HG02623 (cell line): Measurements from ENCODE around the gene AAGAB.

Source experiments
- ATAC-seq: cut with Tn5 transposase; IDR thresholded peaks from one replicate; pipeline ENCODE4 v1.9.1; 2021; ENCODE audit warnings: moderate library complexity; ENCODE audit not compliant: unreplicated experiment

Gene AAGAB

DNA sequence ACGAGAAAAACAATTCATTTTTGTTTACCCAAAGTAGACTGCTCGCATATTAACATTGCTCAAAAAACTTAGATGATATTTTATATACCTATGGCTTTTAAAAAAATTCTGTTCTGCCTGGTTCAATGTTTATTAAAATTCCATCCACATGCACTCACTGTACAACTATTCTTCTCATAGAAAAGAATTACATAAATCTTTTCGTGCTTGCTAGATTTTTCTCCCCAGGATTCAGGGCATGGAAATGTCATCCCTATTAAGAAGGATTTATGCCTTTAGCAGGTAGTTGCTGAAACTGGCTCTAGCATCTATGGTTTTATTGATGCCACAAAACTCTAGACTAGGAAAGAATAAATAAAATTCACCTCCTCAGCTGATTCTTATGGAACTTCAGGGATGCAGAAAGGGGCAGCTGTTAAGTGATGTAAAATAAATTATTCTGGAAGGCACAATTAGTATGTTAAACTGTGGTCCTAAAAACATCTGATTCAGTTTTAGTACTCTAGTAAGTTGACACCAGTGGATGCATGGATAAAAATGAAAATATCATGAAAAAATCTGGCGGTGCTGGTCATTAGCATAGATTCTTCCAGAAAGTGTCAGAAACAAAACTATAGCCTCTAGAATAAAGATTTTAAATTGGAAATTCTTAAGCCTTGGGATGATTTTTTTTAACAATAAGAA lies 41.6 kb downstream of the AAGAB start:
- ATAC-seq = no peak

DNA sequence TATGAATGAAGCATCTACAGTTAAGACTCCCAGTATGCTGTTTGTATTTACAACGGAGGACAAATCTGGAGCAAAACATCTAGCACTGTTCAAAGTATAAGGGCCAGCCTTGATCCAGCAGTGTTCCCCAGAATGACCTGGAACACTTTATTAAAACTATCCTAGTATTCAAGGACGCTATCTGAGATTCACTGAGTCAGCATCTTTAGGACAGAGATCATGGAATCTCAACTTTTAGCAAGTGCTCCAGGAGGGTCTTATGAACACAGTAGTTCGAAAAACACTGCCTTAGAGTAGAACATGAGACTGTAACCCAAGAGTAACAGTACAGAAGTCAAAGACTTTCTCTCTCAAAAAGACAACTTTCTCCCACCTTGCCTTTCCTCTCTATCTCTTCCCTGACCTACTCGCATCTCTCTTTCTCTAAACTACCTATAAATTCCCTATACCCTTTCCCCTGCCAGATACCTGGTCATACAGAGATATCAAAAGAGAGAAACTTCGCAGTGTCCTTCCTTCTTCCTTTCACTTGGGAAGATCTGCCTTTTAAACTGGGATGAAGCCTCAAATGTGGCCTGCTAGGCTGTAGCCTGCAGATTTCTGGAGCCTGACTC lies 43.8 kb downstream of the AAGAB start:
- no peak for ATAC-seq

DNA sequence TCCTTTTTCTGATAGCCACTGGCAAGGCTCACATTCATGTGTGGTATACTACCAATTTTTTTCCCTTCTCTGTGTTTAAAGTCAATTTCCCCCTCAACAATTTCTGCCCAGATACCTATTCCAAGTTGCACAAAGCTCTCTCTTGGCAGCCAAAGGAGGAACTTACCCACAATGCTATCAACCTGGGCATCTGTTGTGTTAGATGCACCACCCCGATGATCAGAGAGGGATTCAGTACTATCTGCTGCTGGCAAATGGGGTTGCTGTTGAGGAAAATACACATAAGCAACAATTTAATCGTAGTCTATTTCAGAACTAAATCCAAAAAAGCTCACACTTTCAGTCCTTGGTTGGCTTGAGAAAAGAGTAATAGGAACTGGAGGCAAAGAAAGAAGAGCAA lies 46.1 kb downstream of the AAGAB start:
- ATAC-seq = no peak

DNA sequence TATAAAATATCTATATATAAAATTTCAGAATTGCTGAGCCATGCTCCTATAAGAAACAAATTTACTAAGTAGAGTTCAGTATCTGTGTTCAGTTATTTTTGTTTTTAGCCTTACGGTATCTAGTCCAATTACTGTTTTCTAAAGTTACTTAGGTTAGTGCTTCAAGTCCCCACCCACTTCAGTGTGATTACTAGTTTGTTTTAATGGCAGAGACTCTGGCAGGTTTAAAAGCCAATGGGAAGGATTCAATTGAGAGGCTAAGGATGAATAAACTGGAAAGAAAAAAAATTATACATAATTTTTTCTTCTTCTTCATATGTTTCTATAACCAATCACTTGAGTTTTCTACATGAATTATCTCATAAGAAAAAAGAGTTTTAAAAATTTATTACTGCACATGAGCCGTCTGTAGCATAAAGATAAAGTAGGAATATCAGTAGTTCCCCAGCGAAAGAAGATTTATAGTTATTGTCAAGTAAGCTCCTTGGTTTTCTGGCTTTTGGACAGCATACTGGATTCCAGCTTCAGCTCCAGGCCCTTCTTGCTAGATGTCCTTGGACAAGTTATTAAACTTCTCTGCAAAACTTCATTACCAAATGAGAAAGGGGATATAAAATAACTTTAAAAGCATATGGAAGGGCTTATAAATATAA lies 46.8 kb downstream of the AAGAB start:
- no peak for ATAC-seq

DNA sequence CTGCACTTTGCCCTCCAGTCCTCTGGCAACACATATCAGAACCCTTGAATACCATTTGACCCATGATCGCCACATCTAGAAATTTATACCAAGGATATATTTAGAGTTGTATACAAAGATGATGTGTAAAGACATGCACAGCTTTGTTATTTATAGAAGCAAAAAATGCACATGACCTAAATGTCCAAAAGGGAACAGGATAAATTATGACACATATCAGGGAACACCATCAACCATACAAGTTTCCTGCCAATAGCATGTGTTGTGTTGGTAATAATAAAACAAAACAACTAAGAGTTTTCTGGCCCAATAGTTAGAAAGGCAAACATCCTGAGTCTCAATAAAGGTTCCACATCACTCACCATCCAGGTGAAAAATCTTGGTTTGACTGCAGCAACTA lies 51.5 kb downstream of the AAGAB start:
- no peak for ATAC-seq

DNA sequence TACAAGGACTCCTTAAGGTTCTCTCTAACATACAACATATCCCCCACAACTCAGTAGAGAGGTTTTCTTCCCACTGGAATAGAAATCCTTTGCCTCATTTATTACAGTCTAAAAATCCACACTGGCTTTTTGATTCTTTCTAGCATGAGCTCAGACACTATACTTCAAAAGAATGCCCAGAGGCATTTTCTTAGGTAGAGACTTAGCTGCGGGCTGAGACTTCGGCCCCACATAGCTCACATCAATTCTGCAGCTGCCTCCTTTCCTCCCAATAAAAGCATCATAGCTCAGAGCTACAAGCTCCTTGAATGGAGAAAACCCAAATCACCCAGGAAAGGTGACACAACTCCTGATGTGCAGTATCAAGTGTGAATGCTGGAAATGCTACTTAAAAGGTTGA lies 52.4 kb downstream of the AAGAB start:
- no peak for ATAC-seq

DNA sequence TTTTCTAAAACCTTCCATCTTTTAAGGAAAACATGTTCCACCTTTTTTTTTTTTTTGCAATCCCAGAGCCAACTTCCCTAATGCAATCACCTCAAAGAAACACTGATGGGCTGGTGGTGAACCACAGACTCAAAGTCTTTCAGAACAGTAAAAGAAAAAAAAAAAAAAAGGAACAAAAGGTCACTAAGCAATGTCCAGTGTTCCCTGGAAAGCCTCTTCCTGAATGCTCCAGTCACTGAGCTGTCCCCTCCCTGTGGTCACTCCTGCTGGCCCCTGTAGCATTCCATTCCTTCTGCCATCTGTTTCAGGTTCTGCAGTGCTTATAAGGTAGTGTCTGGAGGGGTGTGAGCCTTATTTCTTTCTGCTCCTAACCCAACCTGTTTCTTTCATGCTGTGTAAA lies 53.3 kb downstream of the AAGAB start:
- ATAC-seq = no peak

DNA sequence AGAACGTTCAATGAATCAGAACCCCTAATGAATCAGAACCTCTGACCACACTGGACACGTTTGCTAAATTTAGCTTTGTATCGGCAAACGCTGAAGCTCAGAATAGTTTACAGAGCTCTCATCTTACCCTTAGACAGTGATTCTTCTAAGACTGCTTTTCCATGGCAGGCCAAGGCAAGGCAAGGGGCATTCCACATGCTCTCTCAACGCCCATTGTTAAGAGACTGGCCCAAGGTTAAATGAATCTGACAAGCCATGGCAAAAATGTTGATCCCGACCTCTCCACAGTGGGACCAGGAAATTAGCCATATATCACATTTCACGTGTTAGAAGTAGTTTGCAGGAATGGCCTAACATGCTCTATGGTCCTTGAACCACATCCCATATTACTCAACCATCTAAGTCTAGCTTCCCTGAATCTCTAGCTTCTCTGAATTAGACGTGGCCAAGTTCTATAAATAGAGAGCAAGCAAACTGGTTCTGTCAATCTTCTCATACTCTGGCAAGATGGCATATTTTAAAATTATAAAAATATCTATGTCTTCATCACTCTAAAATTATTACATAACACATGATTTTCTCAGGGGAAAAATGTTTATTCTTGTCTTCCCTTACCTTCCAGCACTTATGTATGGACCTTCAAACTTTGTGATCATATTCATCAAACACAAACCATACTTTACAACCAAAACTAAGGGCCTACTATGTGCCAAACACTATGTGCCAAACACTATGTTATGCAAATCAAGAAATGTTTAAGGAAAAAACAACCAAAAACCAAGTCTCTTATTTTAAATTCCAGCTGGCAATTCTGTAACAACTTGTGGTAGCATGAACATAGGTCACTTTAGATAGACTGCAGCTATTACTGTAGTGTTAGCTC lies 54.3 kb downstream of the AAGAB start:
- no peak for ATAC-seq

DNA sequence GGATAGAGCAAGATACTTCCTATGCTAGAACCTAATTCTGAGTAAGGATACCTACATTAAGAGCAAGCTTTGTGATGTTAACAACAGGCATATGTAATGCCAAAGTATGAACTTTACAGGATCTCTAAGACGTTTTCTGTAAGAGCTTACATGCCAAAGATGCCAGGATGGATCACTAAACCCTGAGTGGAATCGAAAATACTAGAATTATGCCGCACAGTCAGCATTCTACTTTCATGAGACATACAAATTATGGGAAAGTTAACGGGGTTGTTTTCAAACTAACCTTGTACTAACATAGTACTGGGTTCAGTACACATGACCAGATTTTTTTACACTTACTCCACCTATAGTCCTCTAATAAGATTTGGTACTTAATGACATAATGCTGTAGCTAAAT lies 55.1 kb downstream of the AAGAB start:
- ATAC-seq = no peak

DNA sequence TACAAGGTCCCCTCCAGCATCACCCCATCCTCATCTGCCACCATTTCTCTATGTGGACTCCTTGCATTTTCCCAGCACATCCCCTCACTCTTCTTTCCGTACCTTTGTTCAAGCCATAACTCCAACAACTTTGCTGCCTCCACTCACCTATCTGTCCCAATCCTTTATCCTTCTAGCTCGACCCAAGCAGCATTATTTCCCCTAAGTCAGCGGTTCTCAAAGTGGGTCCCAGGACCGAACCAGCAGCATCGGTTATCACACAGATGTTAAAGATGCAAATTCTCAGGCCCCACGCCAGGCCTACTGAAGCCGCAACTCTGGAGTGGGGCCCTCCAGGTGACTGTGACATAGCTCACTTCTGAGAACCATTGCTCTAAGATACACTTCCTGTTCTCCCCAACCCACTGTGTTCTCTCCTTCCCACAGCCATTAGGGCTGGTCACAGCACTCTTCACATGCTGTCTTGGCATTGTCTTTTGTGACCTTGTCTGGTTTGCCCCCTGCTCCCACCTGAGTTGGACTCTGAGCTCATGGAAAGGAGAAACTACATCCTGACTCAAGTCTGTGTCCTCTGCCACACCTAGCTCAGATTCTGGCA lies 56.2 kb downstream of the AAGAB start:
- no peak for ATAC-seq

DNA sequence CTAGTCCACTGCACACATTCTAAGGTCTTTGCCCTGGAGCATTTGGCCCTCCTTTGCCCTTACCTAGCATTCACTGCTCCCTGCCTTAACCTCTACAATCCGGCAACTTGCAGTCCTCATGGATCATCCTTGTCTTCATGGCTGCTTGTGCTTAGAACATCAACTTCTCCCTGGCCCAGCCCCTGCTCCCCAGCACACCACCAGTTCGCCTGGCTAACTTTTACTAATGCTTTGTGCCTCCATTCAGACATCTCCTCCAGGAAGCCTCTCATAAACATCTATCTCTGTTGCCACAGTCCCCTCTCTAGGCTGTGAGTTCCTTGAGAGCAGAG lies 57.1 kb downstream of the AAGAB start:
- no peak for ATAC-seq

DNA sequence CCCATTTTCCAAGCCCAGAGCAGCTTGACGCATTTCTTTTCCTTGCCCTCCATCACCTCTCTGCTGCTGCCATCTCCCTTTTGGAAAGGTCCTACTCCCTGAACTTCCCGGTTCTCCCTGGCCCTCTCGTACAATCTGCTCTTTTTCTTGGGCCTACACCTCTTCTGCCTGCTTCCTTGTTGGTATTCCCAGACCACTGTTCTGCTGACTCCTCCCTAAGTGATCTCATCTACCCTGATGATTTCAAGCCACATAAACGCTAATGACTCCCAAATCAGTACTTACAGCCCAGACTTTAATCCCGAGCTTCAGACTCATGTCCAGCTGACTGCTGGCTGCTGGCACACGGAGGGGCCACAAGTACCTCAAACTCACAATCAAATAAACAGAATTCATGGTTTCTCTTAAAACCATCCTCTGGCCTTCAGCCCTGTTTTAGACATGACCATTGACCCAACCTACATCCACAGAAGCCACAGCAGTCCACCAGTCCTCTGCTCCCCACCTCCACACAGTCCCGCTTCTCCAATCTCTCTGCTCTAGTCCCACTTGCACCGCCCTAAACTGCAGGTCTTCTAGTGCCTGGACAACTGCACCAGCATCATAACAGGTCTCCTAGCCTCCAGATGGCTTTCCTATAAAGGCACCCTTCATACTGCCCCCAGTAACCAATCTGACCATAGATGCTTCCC lies 57.6 kb downstream of the AAGAB start:
- ATAC-seq = no peak

DNA sequence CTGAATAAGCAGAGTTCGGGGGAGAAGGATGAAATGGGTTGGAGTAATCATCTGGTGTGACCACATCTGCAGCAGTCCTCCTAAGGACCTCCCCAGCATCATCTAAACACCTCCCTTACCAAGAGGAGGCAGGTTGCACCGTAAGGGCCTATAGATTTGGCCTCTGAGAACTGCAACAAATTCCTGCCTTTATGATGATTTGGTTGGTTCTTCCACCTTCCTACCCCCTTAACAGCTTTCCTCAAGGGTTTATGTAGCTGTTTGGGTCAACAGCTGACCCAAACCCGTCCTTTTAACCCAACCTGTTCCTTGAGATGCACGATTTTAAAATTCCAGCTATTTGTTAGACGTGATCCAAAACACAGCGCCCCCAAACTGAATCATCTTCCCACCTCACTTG lies 58.2 kb downstream of the AAGAB start:
- no peak for ATAC-seq

DNA sequence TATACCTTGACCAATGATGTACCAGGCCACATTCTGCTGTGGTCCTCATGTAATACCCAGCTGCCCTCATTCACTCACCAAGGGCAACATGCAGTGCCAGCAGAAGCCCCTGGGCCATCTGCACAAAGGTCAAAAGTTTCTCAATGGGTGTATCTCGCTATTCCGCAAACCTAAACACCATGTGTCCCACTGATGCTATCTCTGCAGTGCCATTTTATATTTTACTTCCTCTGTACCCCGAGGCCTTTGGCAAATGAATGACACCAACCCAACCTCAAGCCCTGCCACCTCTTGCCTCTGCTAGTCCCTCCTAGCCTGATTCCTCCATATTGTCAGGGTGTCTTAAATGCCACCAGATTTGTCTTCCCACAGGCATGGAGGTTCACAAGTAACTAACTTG lies 59.2 kb downstream of the AAGAB start:
- no peak for ATAC-seq

DNA sequence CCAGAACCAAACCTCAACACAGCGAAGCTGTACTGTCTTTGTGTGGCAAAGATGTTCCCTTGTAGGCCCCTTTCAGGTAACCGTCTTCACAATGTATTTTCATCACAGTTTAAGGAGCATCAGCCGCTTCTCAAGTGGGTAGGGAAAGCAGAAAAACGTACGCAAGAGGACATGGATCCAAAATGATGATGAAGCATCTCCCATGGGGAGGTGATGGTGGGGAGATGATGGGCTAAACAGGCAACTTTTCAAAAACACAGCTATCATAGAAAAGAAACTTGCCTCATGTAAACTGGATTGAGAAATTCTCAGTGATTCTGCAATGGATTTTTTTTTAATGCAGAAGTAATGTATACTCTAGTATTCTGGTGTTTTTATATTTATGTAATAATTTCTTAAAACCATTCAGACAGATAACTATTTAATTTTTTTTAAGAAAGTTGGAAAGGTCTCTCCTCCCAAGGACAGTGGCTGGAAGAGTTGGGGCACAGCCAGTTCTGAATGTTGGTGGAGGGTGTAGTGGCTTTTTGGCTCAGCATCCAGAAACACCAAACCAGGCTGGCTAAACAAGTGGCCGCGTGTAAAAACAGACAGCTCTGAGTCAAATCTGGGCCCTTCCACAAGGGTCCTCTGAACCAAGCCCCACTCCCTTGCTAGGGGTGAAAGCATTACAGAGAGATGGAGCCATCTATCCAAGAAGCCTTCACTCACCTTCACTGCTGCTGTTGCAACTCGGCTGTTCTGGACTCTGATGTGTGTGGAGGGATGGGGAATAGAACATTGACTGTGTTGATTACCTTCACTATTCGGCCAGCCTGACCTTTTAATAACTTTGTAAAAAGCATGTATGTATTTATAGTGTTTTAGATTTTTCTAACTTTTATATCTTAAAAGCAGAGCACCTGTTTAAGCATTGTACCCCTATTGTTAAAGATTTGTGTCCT lies 60.0 kb downstream of the AAGAB start:
- no peak for ATAC-seq

DNA sequence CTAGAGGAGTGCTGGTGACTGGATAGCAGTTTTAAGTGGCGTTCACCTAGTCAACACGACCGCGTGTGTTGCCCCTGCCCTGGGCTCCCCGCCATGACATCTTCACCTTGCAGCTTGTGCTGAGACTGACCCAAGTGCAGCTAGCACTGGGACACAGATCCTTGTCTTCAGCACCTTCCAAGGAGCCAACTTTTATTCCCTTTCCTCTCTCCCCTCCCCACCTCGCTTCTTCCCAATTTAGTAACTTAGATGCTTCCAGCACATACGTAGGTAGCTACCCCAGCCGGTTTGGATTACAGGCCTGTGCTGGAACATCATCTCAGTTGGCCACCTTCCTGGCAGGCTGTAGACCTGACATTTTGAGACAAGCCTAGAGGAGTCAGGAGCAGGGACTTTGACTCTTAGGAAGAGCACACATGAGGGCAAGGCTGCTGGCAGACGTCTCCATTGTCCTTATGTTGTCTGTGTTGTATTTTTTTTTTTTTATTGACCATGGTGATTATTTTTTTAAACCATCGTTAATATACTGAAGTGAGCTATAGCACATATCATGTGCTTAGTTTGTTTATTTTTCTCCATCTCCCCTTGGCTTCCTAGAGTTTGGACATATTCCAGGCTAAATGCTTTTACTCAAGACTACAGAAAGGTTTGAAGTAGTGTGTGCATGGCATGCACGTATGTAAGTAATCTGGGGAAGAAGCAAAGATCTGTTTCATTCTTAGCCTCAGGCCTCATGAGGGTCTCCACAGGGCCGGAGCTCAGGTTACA lies 61.1 kb downstream of the AAGAB start:
- no peak for ATAC-seq

DNA sequence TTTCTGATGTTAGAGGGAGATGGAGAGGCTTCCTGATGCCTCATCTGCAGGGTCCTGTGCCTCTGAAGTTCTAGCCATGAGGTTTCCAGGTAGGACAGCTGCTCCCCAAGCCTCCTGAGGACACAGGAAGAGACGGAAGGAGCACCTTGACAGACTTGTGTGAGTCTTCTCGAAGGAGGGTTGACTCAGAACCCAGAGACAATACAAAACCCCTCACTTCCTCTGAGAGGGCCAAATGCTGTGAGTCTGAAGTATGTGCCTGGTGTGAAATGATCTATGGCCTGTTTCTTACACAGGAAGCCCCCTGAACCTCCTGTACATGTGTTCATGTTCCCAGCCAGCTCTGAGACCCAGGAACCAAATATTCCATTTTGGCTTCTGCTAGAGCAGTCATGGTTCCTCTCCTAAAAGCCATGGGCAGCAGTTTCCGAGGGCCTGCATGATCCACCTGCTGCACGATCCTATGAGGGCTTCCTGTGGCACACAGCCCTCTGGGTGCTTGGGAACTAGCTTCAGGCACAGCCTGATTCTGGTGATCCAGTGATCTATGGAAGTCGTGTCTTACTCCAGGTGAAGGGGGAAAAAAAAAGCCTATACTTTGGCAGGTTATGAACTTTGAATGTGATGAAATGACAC lies 62.2 kb downstream of the AAGAB start:
- no peak for ATAC-seq

DNA sequence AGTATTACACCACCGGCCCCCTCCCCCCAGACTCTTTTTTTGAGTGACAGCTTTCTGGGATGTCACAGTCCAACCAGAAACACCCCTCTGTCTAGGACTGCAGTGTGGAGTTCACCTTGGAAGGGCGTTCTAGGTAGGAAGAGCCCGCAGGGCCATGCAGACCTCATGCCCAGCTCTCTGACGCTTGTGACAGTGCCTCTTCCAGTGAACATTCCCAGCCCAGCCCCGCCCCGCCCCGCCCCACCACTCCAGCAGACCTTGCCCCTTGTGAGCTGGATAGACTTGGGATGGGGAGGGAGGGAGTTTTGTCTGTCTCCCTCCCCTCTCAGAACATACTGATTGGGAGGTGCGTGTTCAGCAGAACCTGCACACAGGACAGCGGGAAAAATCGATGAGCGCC lies 63.6 kb downstream of the AAGAB start:
- ATAC-seq = no peak
